ENCODE data around the gene CLMP.

CLMP gene

GRCh38 chr11:123213307-123213771 is 18.3 kb upstream of the CLMP start:
- no peaks in the 10 kb centered on the region for H3K9me3 ChIP-seq (replicated peaks in 1 of 2; ENCODE audit: control insufficient read depth in 2 of 2, insufficient read depth in 1 of 2, low read depth in 1 of 2, low read length in 2 of 2)
- no peak overlapping the region for H3K4me2 ChIP-seq (ENCODE audit: insufficient read depth, low read length, poor library complexity, severe bottlenecking)
- no peak overlapping the region for H2BK15ac ChIP-seq (ENCODE audit: low read length)
- H2BK12ac ChIP-seq (ENCODE audit: low read length) = no peak overlapping the region
- no peak overlapping the region for H3K14ac ChIP-seq (ENCODE audit: low read length)
- no peak overlapping the region for H2BK120ac ChIP-seq (ENCODE audit: low read depth, low read length)
- H3K4me1 ChIP-seq (ENCODE audit: control insufficient read depth in 2 of 2, insufficient read depth in 1 of 2, low read depth in 1 of 2, low read length in 2 of 2) = peaks cover 6 to 7% of the 10 kb centered on the region in 2 donors
- H4K91ac ChIP-seq (ENCODE audit: low read depth, low read length, poor library complexity) = no peak overlapping the region
- H2AFZ ChIP-seq (ENCODE audit: low read length) = no peak overlapping the region
- H3K18ac ChIP-seq (ENCODE audit: low read length) = no peak overlapping the region
- no peak overlapping the region for H3K4me3 ChIP-seq (ENCODE audit: low read length in 2 of 2)
- no peak overlapping the region for H3K4ac ChIP-seq (ENCODE audit: low read length)
- no peaks in the 10 kb centered on the region for H3K79me1 ChIP-seq (ENCODE audit: low read depth, low read length)
- no peak overlapping the region for H3K27ac ChIP-seq (replicated peaks; ENCODE audit: low read length)
- DNase-seq (ENCODE audit: low spot score) = no peak
- no peak overlapping the region for H3K9ac ChIP-seq (ENCODE audit: low read depth, low read length, poor library complexity)
- H3K36me3 ChIP-seq (replicated peaks in 1 of 2; ENCODE audit: control insufficient read depth in 2 of 2, insufficient read depth in 2 of 2, low read length in 2 of 2) = no peaks in the 10 kb centered on the region
- H2BK5ac ChIP-seq (ENCODE audit: low read length) = no peak overlapping the region
- H3K23ac ChIP-seq (ENCODE audit: low read depth, low read length, poor library complexity) = no peak overlapping the region
- H3K27me3 ChIP-seq (ENCODE audit: control insufficient read depth in 3 of 3, insufficient read depth in 3 of 3, low read depth in 1 of 3, low read length in 3 of 3) = no peaks in the 10 kb centered on the region
- no CpG with 5 or more reads among the region's 11 CpGs for WGBS, 2 donors (ENCODE audit: extremely low coverage in 2 of 2, insufficient read length in 2 of 2, insufficient replicate concordance in 1 of 2)
- no peak overlapping the region for H2AK5ac ChIP-seq (ENCODE audit: low read depth, low read length)
- no peak overlapping the region for H4K8ac ChIP-seq (ENCODE audit: low read depth, low read length)

DNA sequence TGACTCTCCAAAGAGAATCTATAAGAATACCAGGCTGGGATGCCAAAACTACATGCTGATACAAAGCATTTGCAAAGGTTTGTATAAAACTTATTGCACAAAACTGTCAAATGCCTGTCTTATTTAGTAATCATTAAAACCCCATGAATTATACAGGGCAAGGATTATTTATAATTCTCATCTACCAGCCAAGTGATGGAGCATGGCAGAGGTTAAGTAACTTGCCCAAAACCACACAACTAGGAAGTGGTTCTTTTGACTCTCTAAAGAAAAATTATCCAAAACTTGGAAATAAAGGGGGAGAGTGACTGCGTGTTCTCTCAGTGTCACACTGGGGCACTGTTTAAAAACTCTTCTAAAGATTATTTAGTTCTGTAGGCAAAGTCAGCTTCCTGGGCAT is 17.4 kb upstream of the CLMP start:
- Histone ChIP-seq H3K4me1 (ENCODE audit: control insufficient read depth in 2 of 2, insufficient read depth in 1 of 2, low read depth in 1 of 2, low read length in 2 of 2) (peaks cover 6 to 15% of the 10 kb centered on the region in 2 donors), H3K9ac (ENCODE audit: low read depth, low read length, poor library complexity) (no peak overlapping the region), H4K8ac (ENCODE audit: low read depth, low read length) (no peak overlapping the region), H3K36me3 (replicated peaks in 1 of 2; ENCODE audit: control insufficient read depth in 2 of 2, insufficient read depth in 2 of 2, low read length in 2 of 2) (no peaks in the 10 kb centered on the region), H2AK5ac (ENCODE audit: low read depth, low read length) (no peak overlapping the region), H2AFZ (ENCODE audit: low read length) (no peak overlapping the region), H3K23ac (ENCODE audit: low read depth, low read length, poor library complexity) (no peak overlapping the region), H3K27me3 (ENCODE audit: control insufficient read depth in 3 of 3, insufficient read depth in 3 of 3, low read depth in 1 of 3, low read length in 3 of 3) (no peaks in the 10 kb centered on the region), H2BK15ac (ENCODE audit: low read length) (no peak overlapping the region), H3K9me3 (replicated peaks in 1 of 2; ENCODE audit: control insufficient read depth in 2 of 2, insufficient read depth in 1 of 2, low read depth in 1 of 2, low read length in 2 of 2) (no peaks in the 10 kb centered on the region), H2BK120ac (ENCODE audit: low read depth, low read length) (no peak overlapping the region), H3K18ac (ENCODE audit: low read length) (no peak overlapping the region), H2BK12ac (ENCODE audit: low read length) (no peak overlapping the region), H3K14ac (ENCODE audit: low read length) (no peak overlapping the region), H3K4me3 (ENCODE audit: low read length in 2 of 2) (no peak overlapping the region), H3K4me2 (ENCODE audit: insufficient read depth, low read length, poor library complexity, severe bottlenecking) (no peak overlapping the region), H3K27ac (replicated peaks; ENCODE audit: low read length) (no peak overlapping the region), H2BK5ac (ENCODE audit: low read length) (no peak overlapping the region), H3K79me1 (ENCODE audit: low read depth, low read length) (no peaks in the 10 kb centered on the region), H3K4ac (ENCODE audit: low read length) (no peak overlapping the region), H4K91ac (ENCODE audit: low read depth, low read length, poor library complexity) (no peak overlapping the region)
- no CpG with 5 or more reads among the region's 1 CpG for WGBS, 2 donors (ENCODE audit: extremely low coverage in 2 of 2, insufficient read length in 2 of 2, insufficient replicate concordance in 1 of 2)
- no peak for DNase-seq (ENCODE audit: low spot score)

DNA sequence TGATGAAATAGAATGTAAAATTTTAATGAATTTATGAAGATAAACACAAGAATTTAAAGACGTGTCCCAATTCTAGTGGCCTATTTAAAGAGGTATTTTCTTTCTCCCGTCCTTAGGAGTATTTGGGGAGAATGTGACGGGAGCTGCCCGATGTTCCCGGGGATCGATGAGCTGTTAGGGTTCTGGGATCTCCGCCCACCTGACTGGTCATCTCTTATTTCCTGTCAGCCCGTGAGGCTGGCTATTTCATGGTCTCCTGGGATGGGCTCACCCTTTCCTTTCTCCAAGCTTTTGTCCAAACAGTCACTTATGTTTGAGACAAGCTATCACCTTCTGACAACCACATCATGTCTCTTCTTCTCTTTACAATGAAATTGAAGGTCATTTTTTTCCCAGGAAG is 16.9 kb upstream of the CLMP start:
- H3K23ac ChIP-seq (ENCODE audit: low read depth, low read length, poor library complexity) = no peak overlapping the region
- H3K14ac ChIP-seq (ENCODE audit: low read length) = no peak overlapping the region
- peaks cover 8 to 19% of the 10 kb centered on the region in 2 donors for H3K4me1 ChIP-seq (ENCODE audit: control insufficient read depth in 2 of 2, insufficient read depth in 1 of 2, low read depth in 1 of 2, low read length in 2 of 2)
- no peak overlapping the region for H3K9ac ChIP-seq (ENCODE audit: low read depth, low read length, poor library complexity)
- no peak overlapping the region for H3K4me3 ChIP-seq (ENCODE audit: low read length in 2 of 2)
- no peak overlapping the region for H2AFZ ChIP-seq (ENCODE audit: low read length)
- no peak overlapping the region for H2BK12ac ChIP-seq (ENCODE audit: low read length)
- H3K9me3 ChIP-seq (replicated peaks in 1 of 2; ENCODE audit: control insufficient read depth in 2 of 2, insufficient read depth in 1 of 2, low read depth in 1 of 2, low read length in 2 of 2) = no peaks in the 10 kb centered on the region
- no peak overlapping the region for H2BK120ac ChIP-seq (ENCODE audit: low read depth, low read length)
- no peak overlapping the region for H3K4ac ChIP-seq (ENCODE audit: low read length)
- DNase-seq (ENCODE audit: low spot score) = no peak
- no peak overlapping the region for H2BK15ac ChIP-seq (ENCODE audit: low read length)
- H3K27ac ChIP-seq (replicated peaks; ENCODE audit: low read length) = no peak overlapping the region
- H4K91ac ChIP-seq (ENCODE audit: low read depth, low read length, poor library complexity) = no peak overlapping the region
- no peaks in the 10 kb centered on the region for H3K36me3 ChIP-seq (replicated peaks in 1 of 2; ENCODE audit: control insufficient read depth in 2 of 2, insufficient read depth in 2 of 2, low read length in 2 of 2)
- no peak overlapping the region for H3K18ac ChIP-seq (ENCODE audit: low read length)
- H3K27me3 ChIP-seq (ENCODE audit: control insufficient read depth in 3 of 3, insufficient read depth in 3 of 3, low read depth in 1 of 3, low read length in 3 of 3) = no peaks in the 10 kb centered on the region
- no CpG with 5 or more reads among the region's 8 CpGs for WGBS, 2 donors (ENCODE audit: extremely low coverage in 2 of 2, insufficient read length in 2 of 2, insufficient replicate concordance in 1 of 2)
- no peaks in the 10 kb centered on the region for H3K79me1 ChIP-seq (ENCODE audit: low read depth, low read length)
- no peak overlapping the region for H2BK5ac ChIP-seq (ENCODE audit: low read length)
- no peak overlapping the region for H3K4me2 ChIP-seq (ENCODE audit: insufficient read depth, low read length, poor library complexity, severe bottlenecking)
- H2AK5ac ChIP-seq (ENCODE audit: low read depth, low read length) = no peak overlapping the region
- H4K8ac ChIP-seq (ENCODE audit: low read depth, low read length) = no peak overlapping the region

DNA sequence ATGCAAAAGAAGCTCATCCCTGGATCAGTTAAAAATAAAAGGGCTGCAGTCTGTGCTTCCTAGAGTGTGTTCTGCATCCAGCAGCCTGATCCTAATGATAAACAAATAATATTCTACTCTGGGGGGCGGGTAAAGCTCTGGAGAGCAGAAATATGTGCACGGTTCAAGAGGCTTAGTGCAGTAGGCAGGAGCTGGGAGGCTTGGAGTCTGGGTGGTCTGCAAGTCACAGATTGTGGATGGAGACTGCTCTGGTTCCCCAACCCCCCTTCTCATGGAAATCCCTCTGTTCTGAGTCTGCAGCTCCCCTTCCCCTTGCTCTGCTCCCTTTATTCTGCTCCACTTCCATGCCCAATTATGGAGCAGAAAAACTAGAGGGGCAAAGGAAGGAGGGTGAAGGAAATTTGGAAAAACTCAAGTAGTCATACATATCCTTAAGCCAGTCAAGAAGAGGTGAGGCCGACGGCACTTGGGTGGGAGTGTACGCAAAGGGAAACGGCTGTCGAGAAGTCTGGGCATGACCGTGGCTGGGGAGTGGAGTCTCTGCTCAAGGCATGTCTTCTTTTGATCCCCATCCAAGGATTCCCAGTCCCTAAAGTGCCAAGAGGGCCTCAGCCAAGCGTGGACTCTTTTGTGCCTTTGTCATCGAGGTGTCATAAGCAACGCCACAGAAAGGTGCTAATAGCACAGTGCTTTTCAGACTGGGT is 16.3 kb upstream of the CLMP start:
- H3K4me2 ChIP-seq (ENCODE audit: insufficient read depth, low read length, poor library complexity, severe bottlenecking) = no peak overlapping the region
- H4K91ac ChIP-seq (ENCODE audit: low read depth, low read length, poor library complexity) = no peak overlapping the region
- no peaks in the 10 kb centered on the region for H3K27me3 ChIP-seq (ENCODE audit: control insufficient read depth in 3 of 3, insufficient read depth in 3 of 3, low read depth in 1 of 3, low read length in 3 of 3)
- H3K27ac ChIP-seq (replicated peaks; ENCODE audit: low read length) = no peak overlapping the region
- no peak overlapping the region for H2AK5ac ChIP-seq (ENCODE audit: low read depth, low read length)
- no peak overlapping the region for H3K18ac ChIP-seq (ENCODE audit: low read length)
- H3K79me1 ChIP-seq (ENCODE audit: low read depth, low read length) = no peaks in the 10 kb centered on the region
- no peak for DNase-seq (ENCODE audit: low spot score)
- no peak overlapping the region for H2BK5ac ChIP-seq (ENCODE audit: low read length)
- no peak overlapping the region for H3K23ac ChIP-seq (ENCODE audit: low read depth, low read length, poor library complexity)
- no peak overlapping the region for H3K4me3 ChIP-seq (ENCODE audit: low read length in 2 of 2)
- H2AFZ ChIP-seq (ENCODE audit: low read length) = peak overlapping the region; percentile 66
- no peak overlapping the region for H2BK12ac ChIP-seq (ENCODE audit: low read length)
- H3K9ac ChIP-seq (ENCODE audit: low read depth, low read length, poor library complexity) = no peak overlapping the region
- peaks cover 12 to 22% of the 10 kb centered on the region in 2 donors for H3K4me1 ChIP-seq (ENCODE audit: control insufficient read depth in 2 of 2, insufficient read depth in 1 of 2, low read depth in 1 of 2, low read length in 2 of 2)
- no CpG with 5 or more reads among the region's 11 CpGs for WGBS, 2 donors (ENCODE audit: extremely low coverage in 2 of 2, insufficient read length in 2 of 2, insufficient replicate concordance in 1 of 2)
- H3K36me3 ChIP-seq (replicated peaks in 1 of 2; ENCODE audit: control insufficient read depth in 2 of 2, insufficient read depth in 2 of 2, low read length in 2 of 2) = no peaks in the 10 kb centered on the region
- H3K4ac ChIP-seq (ENCODE audit: low read length) = no peak overlapping the region
- H2BK120ac ChIP-seq (ENCODE audit: low read depth, low read length) = no peak overlapping the region
- H3K9me3 ChIP-seq (replicated peaks in 1 of 2; ENCODE audit: control insufficient read depth in 2 of 2, insufficient read depth in 1 of 2, low read depth in 1 of 2, low read length in 2 of 2) = no peaks in the 10 kb centered on the region
- H4K8ac ChIP-seq (ENCODE audit: low read depth, low read length) = no peak overlapping the region
- H3K14ac ChIP-seq (ENCODE audit: low read length) = no peak overlapping the region
- H2BK15ac ChIP-seq (ENCODE audit: low read length) = no peak overlapping the region

Measured in neuronal stem cell (in vitro differentiated cells).